ENCODE measurements around the gene PPP1CB. TPM values are rescaled to one million over a fixed set of nuclear protein-coding genes. Genes with fewer than 3 reads are reported as not detected.

PPP1CB gene
- total RNA-seq, 1 donor from 2014 or later = 203 TPM

DNA sequence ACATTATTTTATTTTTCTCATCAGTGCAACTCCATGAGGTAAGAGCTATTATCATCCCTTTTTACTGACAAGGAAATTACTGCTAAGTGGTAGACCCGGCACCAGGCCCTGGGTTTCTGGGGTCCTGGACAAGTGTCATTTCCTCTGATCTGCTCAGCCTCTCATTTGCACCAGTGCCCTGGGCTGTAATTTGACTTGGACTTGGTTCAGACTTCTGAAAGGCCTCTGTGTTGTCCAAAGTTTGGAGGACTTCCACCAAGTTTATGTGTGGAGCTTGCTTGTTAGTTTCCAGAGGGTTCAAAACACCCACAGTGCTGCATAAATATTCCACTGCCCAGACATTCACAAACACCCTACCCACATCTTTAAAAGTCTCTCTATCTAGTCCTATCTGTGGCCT is 44.0 kb upstream of the PPP1CB start:
- no peak overlapping the region for H3K4me3 ChIP-seq (ENCODE audit: low read depth, low read length)
- H3K36me3 ChIP-seq (ENCODE audit: control insufficient read depth, insufficient read depth, low read length) = no peaks in the 10 kb centered on the region
- TF ChIP-seq CTCF (IDR thresholded peaks at IDR 0.05; ENCODE audit: insufficient read depth, low read length, poor library complexity, severe bottlenecking) = no peak
- H3K27me3 ChIP-seq (ENCODE audit: control insufficient read depth, insufficient read depth, low read length) = no peaks in the 10 kb centered on the region
- DNase-seq (ENCODE audit: low read depth) = no peak

- no peak for DNase-seq (ENCODE audit: low read depth)
- no peak for TF ChIP-seq CTCF (IDR thresholded peaks at IDR 0.05; ENCODE audit: insufficient read depth, low read length, poor library complexity, severe bottlenecking)
Observed at GRCh38 chr2:28709101-28709500, 42.5 kb upstream of the PPP1CB start.

GRCh38 chr2:28710545-28710944 is 41.1 kb upstream of the PPP1CB start:
- no peak for TF ChIP-seq CTCF (IDR thresholded peaks at IDR 0.05; ENCODE audit: insufficient read depth, low read length, poor library complexity, severe bottlenecking)
- Histone ChIP-seq H3K36me3 (ENCODE audit: control insufficient read depth, insufficient read depth, low read length) (no peaks in the 10 kb centered on the region), H3K27me3 (ENCODE audit: control insufficient read depth, insufficient read depth, low read length) (no peaks in the 10 kb centered on the region), H3K4me3 (ENCODE audit: low read depth, low read length) (no peak overlapping the region)
- DNase-seq (ENCODE audit: low read depth) = no peak

More at GRCh38 chr2:28709101-28709500, 42.5 kb upstream of the PPP1CB start:
- Histone ChIP-seq H3K4me3 (ENCODE audit: low read depth, low read length) (no peak overlapping the region), H3K27me3 (ENCODE audit: control insufficient read depth, insufficient read depth, low read length) (no peaks in the 10 kb centered on the region), H3K36me3 (ENCODE audit: control insufficient read depth, insufficient read depth, low read length) (no peaks in the 10 kb centered on the region)

- peak; percentile 58 for DNase-seq (ENCODE audit: low read depth)
- no peak overlapping the region for H3K4me3 ChIP-seq (ENCODE audit: low read depth, low read length)
- no peak for TF ChIP-seq CTCF (IDR thresholded peaks at IDR 0.05; ENCODE audit: insufficient read depth, low read length, poor library complexity, severe bottlenecking)
Observed at GRCh38 chr2:28713577-28714298, 37.9 kb upstream of the PPP1CB start.

DNA sequence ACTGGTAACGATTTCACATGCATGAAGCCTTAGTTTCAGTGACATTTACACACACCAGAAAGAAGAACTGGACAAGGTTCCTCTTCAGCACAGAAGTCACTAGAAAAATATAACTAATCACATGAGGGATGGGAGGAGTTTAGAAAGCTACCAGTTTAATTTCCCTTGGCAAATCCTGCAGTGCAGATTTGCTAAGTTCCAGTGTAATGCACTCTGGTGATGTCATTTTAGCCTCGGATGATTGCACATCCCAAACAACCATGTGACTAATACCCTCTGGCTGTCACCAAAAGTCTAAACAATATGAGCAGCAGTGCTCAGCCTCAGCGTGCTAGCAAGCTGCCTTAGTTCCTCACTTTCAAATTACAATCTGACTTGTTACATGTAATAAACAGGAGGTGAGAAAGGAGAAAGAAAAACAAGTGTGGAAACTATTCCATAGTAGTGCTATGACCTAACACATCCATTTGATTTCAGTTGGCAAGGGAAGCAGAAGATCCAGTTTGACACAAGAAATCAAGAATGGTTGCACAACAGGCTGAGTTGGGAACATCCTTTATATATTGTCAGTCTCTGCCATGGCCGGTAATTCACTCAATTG is 35.3 kb upstream of the PPP1CB start:
- H3K4me3 ChIP-seq (ENCODE audit: low read depth, low read length) = no peak overlapping the region
- peak; percentile 98 for DNase-seq (ENCODE audit: low read depth)
- no peak for TF ChIP-seq CTCF (IDR thresholded peaks at IDR 0.05; ENCODE audit: insufficient read depth, low read length, poor library complexity, severe bottlenecking)
- H3K27me3 ChIP-seq (ENCODE audit: control insufficient read depth, insufficient read depth, low read length) = no peaks in the 10 kb centered on the region
- H3K36me3 ChIP-seq (ENCODE audit: control insufficient read depth, insufficient read depth, low read length) = no peaks in the 10 kb centered on the region

More at GRCh38 chr2:28713577-28714298, 37.9 kb upstream of the PPP1CB start:
- no peaks in the 10 kb centered on the region for H3K36me3 ChIP-seq (ENCODE audit: control insufficient read depth, insufficient read depth, low read length)
- H3K27me3 ChIP-seq (ENCODE audit: control insufficient read depth, insufficient read depth, low read length) = no peaks in the 10 kb centered on the region

All from kidney epithelial cell (primary cell).